ENCODE data around the gene RPS6KA3.

The RPS6KA3 gene

GRCh38 chrX:20294957-20295356 lies 28.2 kb upstream of the RPS6KA3 start:
- Histone ChIP-seq H3K4me2 (ENCODE audit: insufficient read depth, low read length, poor library complexity, severe bottlenecking) (no peak overlapping the region), H3K4me1 (ENCODE audit: control insufficient read depth in 2 of 2, insufficient read depth in 1 of 2, low read depth in 1 of 2, low read length in 2 of 2) (no peaks in the 10 kb centered on the region), H2BK5ac (ENCODE audit: low read length) (no peak overlapping the region), H2AK5ac (ENCODE audit: low read depth, low read length) (no peak overlapping the region), H3K18ac (ENCODE audit: low read length) (no peak overlapping the region), H4K8ac (ENCODE audit: low read depth, low read length) (no peak overlapping the region), H3K27ac (replicated peaks; ENCODE audit: low read length) (no peak overlapping the region), H3K4ac (ENCODE audit: low read length) (no peak overlapping the region), H4K91ac (ENCODE audit: low read depth, low read length, poor library complexity) (no peak overlapping the region), H3K79me1 (ENCODE audit: low read depth, low read length) (no peaks in the 10 kb centered on the region), H3K27me3 (ENCODE audit: control insufficient read depth in 3 of 3, insufficient read depth in 3 of 3, low read depth in 1 of 3, low read length in 3 of 3) (no peaks in the 10 kb centered on the region), H2AFZ (ENCODE audit: low read length) (no peak overlapping the region), H2BK120ac (ENCODE audit: low read depth, low read length) (no peak overlapping the region), H3K4me3 (ENCODE audit: low read length in 2 of 2) (no peak overlapping the region), H2BK12ac (ENCODE audit: low read length) (no peak overlapping the region), H3K23ac (ENCODE audit: low read depth, low read length, poor library complexity) (no peak overlapping the region), H3K36me3 (replicated peaks in 1 of 2; ENCODE audit: control insufficient read depth in 2 of 2, insufficient read depth in 2 of 2, low read length in 2 of 2) (no peaks in the 10 kb centered on the region), H3K9ac (ENCODE audit: low read depth, low read length, poor library complexity) (no peak overlapping the region), H3K9me3 (replicated peaks in 1 of 2; ENCODE audit: control insufficient read depth in 2 of 2, insufficient read depth in 1 of 2, low read depth in 1 of 2, low read length in 2 of 2) (no peaks in the 10 kb centered on the region), H2BK15ac (ENCODE audit: low read length) (no peak overlapping the region), H3K14ac (ENCODE audit: low read length) (no peak overlapping the region)
- DNase-seq (ENCODE audit: low spot score) = no peak
- WGBS, 2 donors (ENCODE audit: extremely low coverage in 2 of 2, insufficient read length in 2 of 2, insufficient replicate concordance in 1 of 2) = no CpG with 5 or more reads among the region's 2 CpGs

GRCh38 chrX:20294284-20294683 lies 27.6 kb upstream of the RPS6KA3 start:
- Histone ChIP-seq H3K4ac (ENCODE audit: low read length) (no peak overlapping the region), H3K36me3 (replicated peaks in 1 of 2; ENCODE audit: control insufficient read depth in 2 of 2, insufficient read depth in 2 of 2, low read length in 2 of 2) (no peaks in the 10 kb centered on the region), H3K27me3 (ENCODE audit: control insufficient read depth in 3 of 3, insufficient read depth in 3 of 3, low read depth in 1 of 3, low read length in 3 of 3) (no peaks in the 10 kb centered on the region), H3K79me1 (ENCODE audit: low read depth, low read length) (no peaks in the 10 kb centered on the region), H2BK5ac (ENCODE audit: low read length) (no peak overlapping the region), H3K27ac (replicated peaks; ENCODE audit: low read length) (no peak overlapping the region), H2BK120ac (ENCODE audit: low read depth, low read length) (no peak overlapping the region), H3K18ac (ENCODE audit: low read length) (no peak overlapping the region), H2BK15ac (ENCODE audit: low read length) (no peak overlapping the region), H2BK12ac (ENCODE audit: low read length) (no peak overlapping the region), H4K8ac (ENCODE audit: low read depth, low read length) (no peak overlapping the region), H3K9ac (ENCODE audit: low read depth, low read length, poor library complexity) (no peak overlapping the region), H3K14ac (ENCODE audit: low read length) (no peak overlapping the region), H3K23ac (ENCODE audit: low read depth, low read length, poor library complexity) (no peak overlapping the region), H3K4me1 (ENCODE audit: control insufficient read depth in 2 of 2, insufficient read depth in 1 of 2, low read depth in 1 of 2, low read length in 2 of 2) (no peaks in the 10 kb centered on the region), H3K9me3 (replicated peaks in 1 of 2; ENCODE audit: control insufficient read depth in 2 of 2, insufficient read depth in 1 of 2, low read depth in 1 of 2, low read length in 2 of 2) (no peaks in the 10 kb centered on the region), H4K91ac (ENCODE audit: low read depth, low read length, poor library complexity) (no peak overlapping the region), H2AK5ac (ENCODE audit: low read depth, low read length) (no peak overlapping the region), H3K4me2 (ENCODE audit: insufficient read depth, low read length, poor library complexity, severe bottlenecking) (no peak overlapping the region), H3K4me3 (ENCODE audit: low read length in 2 of 2) (no peak overlapping the region), H2AFZ (ENCODE audit: low read length) (no peak overlapping the region)
- DNase-seq (ENCODE audit: low spot score) = no peak

GRCh38 chrX:20285511-20285910 lies 18.8 kb upstream of the RPS6KA3 start:
- DNase-seq (ENCODE audit: low spot score) = no peak
- Histone ChIP-seq H2BK12ac (ENCODE audit: low read length) (no peak overlapping the region), H3K79me1 (ENCODE audit: low read depth, low read length) (no peaks in the 10 kb centered on the region), H3K27me3 (ENCODE audit: control insufficient read depth in 3 of 3, insufficient read depth in 3 of 3, low read depth in 1 of 3, low read length in 3 of 3) (peaks cover 0 to 4% (median 0%) of the 10 kb centered on the region in 3 experiments), H3K9ac (ENCODE audit: low read depth, low read length, poor library complexity) (no peak overlapping the region), H4K91ac (ENCODE audit: low read depth, low read length, poor library complexity) (no peak overlapping the region), H2BK120ac (ENCODE audit: low read depth, low read length) (no peak overlapping the region), H2BK5ac (ENCODE audit: low read length) (no peak overlapping the region), H2AFZ (ENCODE audit: low read length) (no peak overlapping the region), H2AK5ac (ENCODE audit: low read depth, low read length) (no peak overlapping the region), H3K4ac (ENCODE audit: low read length) (no peak overlapping the region), H3K36me3 (replicated peaks in 1 of 2; ENCODE audit: control insufficient read depth in 2 of 2, insufficient read depth in 2 of 2, low read length in 2 of 2) (no peaks in the 10 kb centered on the region), H3K27ac (replicated peaks; ENCODE audit: low read length) (no peak overlapping the region), H3K14ac (ENCODE audit: low read length) (no peak overlapping the region), H3K9me3 (replicated peaks in 1 of 2; ENCODE audit: control insufficient read depth in 2 of 2, insufficient read depth in 1 of 2, low read depth in 1 of 2, low read length in 2 of 2) (peaks cover 0 to 1% of the 10 kb centered on the region in 2 donors), H3K4me3 (ENCODE audit: low read length in 2 of 2) (no peak overlapping the region), H3K18ac (ENCODE audit: low read length) (no peak overlapping the region), H2BK15ac (ENCODE audit: low read length) (no peak overlapping the region), H3K23ac (ENCODE audit: low read depth, low read length, poor library complexity) (no peak overlapping the region), H4K8ac (ENCODE audit: low read depth, low read length) (no peak overlapping the region), H3K4me2 (ENCODE audit: insufficient read depth, low read length, poor library complexity, severe bottlenecking) (no peak overlapping the region), H3K4me1 (ENCODE audit: control insufficient read depth in 2 of 2, insufficient read depth in 1 of 2, low read depth in 1 of 2, low read length in 2 of 2) (no peaks in the 10 kb centered on the region)
- no CpG with 5 or more reads among the region's 2 CpGs for WGBS, 2 donors (ENCODE audit: extremely low coverage in 2 of 2, insufficient read length in 2 of 2, insufficient replicate concordance in 1 of 2)

- no peaks in the 10 kb centered on the region for H3K79me1 ChIP-seq (ENCODE audit: low read depth, low read length)
- H3K9ac ChIP-seq (ENCODE audit: low read depth, low read length, poor library complexity) = no peak overlapping the region
- H2BK15ac ChIP-seq (ENCODE audit: low read length) = no peak overlapping the region
- no peak overlapping the region for H3K18ac ChIP-seq (ENCODE audit: low read length)
- H3K27me3 ChIP-seq (ENCODE audit: control insufficient read depth in 3 of 3, insufficient read depth in 3 of 3, low read depth in 1 of 3, low read length in 3 of 3) = peaks cover 0 to 4% (median 0%) of the 10 kb centered on the region in 3 experiments
- peaks cover 0 to 1% of the 10 kb centered on the region in 2 donors for H3K9me3 ChIP-seq (replicated peaks in 1 of 2; ENCODE audit: control insufficient read depth in 2 of 2, insufficient read depth in 1 of 2, low read depth in 1 of 2, low read length in 2 of 2)
- H3K14ac ChIP-seq (ENCODE audit: low read length) = no peak overlapping the region
- no peak overlapping the region for H4K8ac ChIP-seq (ENCODE audit: low read depth, low read length)
- no peak overlapping the region for H2AFZ ChIP-seq (ENCODE audit: low read length)
- DNase-seq (ENCODE audit: low spot score) = no peak
- no peak overlapping the region for H2BK120ac ChIP-seq (ENCODE audit: low read depth, low read length)
- H4K91ac ChIP-seq (ENCODE audit: low read depth, low read length, poor library complexity) = no peak overlapping the region
- no peak overlapping the region for H2BK12ac ChIP-seq (ENCODE audit: low read length)
- H3K4me3 ChIP-seq (ENCODE audit: low read length in 2 of 2) = no peak overlapping the region
- H3K36me3 ChIP-seq (replicated peaks in 1 of 2; ENCODE audit: control insufficient read depth in 2 of 2, insufficient read depth in 2 of 2, low read length in 2 of 2) = no peaks in the 10 kb centered on the region
- H3K4me1 ChIP-seq (ENCODE audit: control insufficient read depth in 2 of 2, insufficient read depth in 1 of 2, low read depth in 1 of 2, low read length in 2 of 2) = no peaks in the 10 kb centered on the region
- WGBS, 2 donors (ENCODE audit: extremely low coverage in 2 of 2, insufficient read length in 2 of 2, insufficient replicate concordance in 1 of 2) = no CpG with 5 or more reads among the region's 1 CpG
- H3K4ac ChIP-seq (ENCODE audit: low read length) = no peak overlapping the region
- H3K4me2 ChIP-seq (ENCODE audit: insufficient read depth, low read length, poor library complexity, severe bottlenecking) = no peak overlapping the region
- H2AK5ac ChIP-seq (ENCODE audit: low read depth, low read length) = no peak overlapping the region
- no peak overlapping the region for H3K23ac ChIP-seq (ENCODE audit: low read depth, low read length, poor library complexity)
- H3K27ac ChIP-seq (replicated peaks; ENCODE audit: low read length) = no peak overlapping the region
- H2BK5ac ChIP-seq (ENCODE audit: low read length) = no peak overlapping the region
Measured at GRCh38 chrX:20284992-20285391, 18.3 kb upstream of the RPS6KA3 start.
